H1 (cell line): ENCODE results near the gene GFM1. TPM values are rescaled to one million over a fixed set of nuclear protein-coding genes. Genes with fewer than 3 reads are reported as not detected.

Source experiments
- HDAC6 ChIP-seq: IDR thresholded peaks from one replicate; pipeline ENCODE4 v1.7.1; 2012; ENCODE audit warnings: low read depth, mild to moderate bottlenecking, inconsistent platforms, low read length, moderate library complexity
- polyA plus RNA-seq, 7 experiments: library from polyadenylated mRNA; depleted of rRNA in 3 of 7; stranded (reverse) in 5 of 7; unstranded in 2 of 7; fragments of >200 nt in 5 of 7; fragments of 200-250 nt in 2 of 7; gene quantifications; 1 replicate in 5 of 7; 2 replicates in 1 of 7; 4 replicates in 1 of 7; pipeline versions ENCODE4 v1.2.1 to v1.2.3, GENCODE V29; 2011 to 2013; ENCODE audit warnings: missing spikeins in 2 of 7, mixed read lengths in 2 of 7
- total RNA-seq: library from RNA; stranded (reverse); fragmentation: NEBNext Ultra II Directional; extraction: Animal tissue kit (Norgen Biotek cat#: 25700); gene quantifications from 2 replicates; pipeline ENCODE4 v1.2.1, GENCODE V29; 2021

Gene GFM1
- total and polyA plus RNA-seq, 2 of the 8 experiments (the other 6 are each of a cell fraction or from before 2014, with no cell fraction given) = 10.9 to 45.3 TPM

DNA sequence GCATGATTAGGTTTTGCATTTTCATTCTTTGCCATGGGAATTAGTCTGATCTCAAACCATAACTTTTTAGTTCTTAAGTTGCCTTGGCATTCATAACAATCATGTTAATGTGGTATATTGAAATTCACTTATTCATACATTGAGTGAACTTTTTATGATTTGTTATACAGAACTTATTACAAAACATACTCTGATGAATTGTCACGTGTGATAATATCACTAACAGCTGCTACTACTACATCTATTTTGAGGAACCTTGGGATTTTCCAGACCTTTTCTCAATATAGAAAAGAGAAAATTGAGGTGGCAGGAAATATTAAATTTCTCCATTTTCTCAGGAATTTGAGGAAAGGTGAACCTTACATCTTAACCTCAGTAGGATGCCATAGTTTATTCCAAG lies 18.9 kb downstream of the GFM1 start (continued):
- no peak for TF ChIP-seq HDAC6
